ENCODE data around the gene FARS2. TPM values are rescaled to one million over a fixed set of nuclear protein-coding genes. Genes with fewer than 3 reads are reported as not detected.
A peak's percentile ranks its signal among the peaks of the same experiment; 100 is the strongest.

Gene FARS2
- total RNA-seq, 2 donors from 2014 or later = 16.2 to 18.3 TPM

GRCh38 chr6:5278047-5278446 is 16.7 kb downstream of the FARS2 start:
- WGBS, 2 experiments (ENCODE audit: insufficient coverage in 1 of 2, insufficient read length in 1 of 2) = 92% methylated on average over 5 of the region's 5 CpGs; no CpG with 5 or more reads in 1 of the 2 experiments
- H3K9me3 Mint-ChIP-seq = no peaks in the 10 kb centered on the region
- Histone ChIP-seq H3K4me3 (ENCODE audit: low read length) (no peak overlapping the region), H3K36me3 (ENCODE audit: control insufficient read depth, insufficient read depth, low read length) (no peaks in the 10 kb centered on the region), H3K9ac (ENCODE audit: extremely low read depth, low read length, poor library complexity, severe bottlenecking) (no peak overlapping the region), H3K4me1 (ENCODE audit: control insufficient read depth, insufficient read depth, low read length) (no peaks in the 10 kb centered on the region), H3K27me3 (ENCODE audit: control insufficient read depth, insufficient read depth, low read length, poor library complexity, severe bottlenecking) (no peaks in the 10 kb centered on the region), H3K9me3 (ENCODE audit: control insufficient read depth, low read length) (no peaks in the 10 kb centered on the region), H3K27ac (ENCODE audit: low read depth, low read length) (no peak overlapping the region)
- DNase-seq = no peak
- H3K4me3 Mint-ChIP-seq = no peak overlapping the region
- H3K36me3 Mint-ChIP-seq (ENCODE audit: low read depth) = peaks cover 2% of the 10 kb centered on the region
- H3K27ac Mint-ChIP-seq = no peak overlapping the region
- no peak for TF ChIP-seq CTCF (conservative IDR thresholded peaks at IDR 0.05)
- H3K4me1 Mint-ChIP-seq = peaks cover 33% of the 10 kb centered on the region
- H3K27me3 Mint-ChIP-seq (ENCODE audit: insufficient read depth) = no peaks in the 10 kb centered on the region

GRCh38 chr6:5278565-5279120 is 17.3 kb downstream of the FARS2 start:
- no peaks in the 10 kb centered on the region for H3K36me3 ChIP-seq (ENCODE audit: control insufficient read depth, insufficient read depth, low read length)
- H3K27ac Mint-ChIP-seq = peak overlapping the region; percentile 47

GRCh38 chr6:5279891-5280338 is 18.6 kb downstream of the FARS2 start:
- peaks cover 41% of the 10 kb centered on the region for H3K4me1 Mint-ChIP-seq
- H3K4me3 Mint-ChIP-seq = no peak overlapping the region
- Histone ChIP-seq H3K4me3 (ENCODE audit: low read length) (no peak overlapping the region), H3K4me1 (ENCODE audit: control insufficient read depth, insufficient read depth, low read length) (peaks cover 2% of the 10 kb centered on the region), H3K27ac (ENCODE audit: low read depth, low read length) (no peak overlapping the region), H3K9me3 (ENCODE audit: control insufficient read depth, low read length) (no peaks in the 10 kb centered on the region), H3K36me3 (ENCODE audit: control insufficient read depth, insufficient read depth, low read length) (no peaks in the 10 kb centered on the region), H3K27me3 (ENCODE audit: control insufficient read depth, insufficient read depth, low read length, poor library complexity, severe bottlenecking) (no peaks in the 10 kb centered on the region), H3K9ac (ENCODE audit: extremely low read depth, low read length, poor library complexity, severe bottlenecking) (no peak overlapping the region)
- WGBS, 2 experiments (ENCODE audit: insufficient coverage in 1 of 2, insufficient read length in 1 of 2) = 93% methylated on average over 2 of the region's 2 CpGs; no CpG with 5 or more reads in 1 of the 2 experiments
- H3K27me3 Mint-ChIP-seq (ENCODE audit: insufficient read depth) = no peaks in the 10 kb centered on the region
- no peak overlapping the region for H3K27ac Mint-ChIP-seq
- H3K36me3 Mint-ChIP-seq (ENCODE audit: low read depth) = peaks cover 2% of the 10 kb centered on the region
- no peak for DNase-seq
- no peak for TF ChIP-seq CTCF (conservative IDR thresholded peaks at IDR 0.05)
- H3K9me3 Mint-ChIP-seq = no peaks in the 10 kb centered on the region

More at GRCh38 chr6:5278565-5279120, 17.3 kb downstream of the FARS2 start:
- no peak overlapping the region for H3K27ac ChIP-seq (ENCODE audit: low read depth, low read length)
- no peak overlapping the region for H3K9ac ChIP-seq (ENCODE audit: extremely low read depth, low read length, poor library complexity, severe bottlenecking)
- H3K4me1 ChIP-seq (ENCODE audit: control insufficient read depth, insufficient read depth, low read length) = no peaks in the 10 kb centered on the region
- H3K4me3 ChIP-seq (ENCODE audit: low read length) = no peak overlapping the region
- Mint-ChIP-seq H3K4me3 (no peak overlapping the region), H3K9me3 (no peaks in the 10 kb centered on the region), H3K36me3 (ENCODE audit: low read depth) (peaks cover 2% of the 10 kb centered on the region), H3K27me3 (ENCODE audit: insufficient read depth) (no peaks in the 10 kb centered on the region), H3K4me1 (peaks cover 33% of the 10 kb centered on the region)
- no peaks in the 10 kb centered on the region for H3K27me3 ChIP-seq (ENCODE audit: control insufficient read depth, insufficient read depth, low read length, poor library complexity, severe bottlenecking)
- TF ChIP-seq CTCF (conservative IDR thresholded peaks at IDR 0.05) = no peak
- H3K9me3 ChIP-seq (ENCODE audit: control insufficient read depth, low read length) = no peaks in the 10 kb centered on the region
- DNase-seq = no peak
- WGBS, 2 experiments (ENCODE audit: insufficient coverage in 1 of 2, insufficient read length in 1 of 2) = 80 to 87% methylated on average over 1 to 3 of the region's 3 CpGs
